Measurements from ENCODE around the gene UNKL.

DNA sequence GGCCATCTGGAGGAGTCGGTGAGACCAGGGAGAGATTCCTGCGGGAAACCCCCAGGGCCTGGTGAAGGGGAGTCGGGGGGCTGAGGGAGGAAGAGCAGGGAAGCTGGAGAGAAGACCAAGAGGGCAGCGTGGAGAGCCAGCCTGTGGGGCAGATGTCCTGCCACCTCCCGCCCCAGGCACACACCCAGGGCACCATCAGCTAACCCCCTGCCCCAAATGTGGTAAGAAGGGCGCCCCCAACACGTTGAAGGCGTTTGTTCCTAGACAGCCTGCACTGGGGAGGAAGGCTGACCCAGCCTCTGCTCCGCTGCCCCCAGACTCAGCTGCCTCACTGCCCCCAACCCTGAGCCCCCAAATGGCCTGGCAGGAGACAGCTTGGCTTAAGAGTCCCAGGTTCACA, 79.8 kb downstream of the UNKL start:
- TF ChIP-seq POLR2AphosphoS5 (IDR thresholded peaks at IDR 0.05; ENCODE audit: low read depth, low read length), result no peak
- TF ChIP-seq POLR2A (IDR thresholded peaks at IDR 0.05; ENCODE audit: low read depth, low read length), result no peak
